ENCODE measurements around the gene EFNA5.

EFNA5 gene

GRCh38 chr5:107634981-107635848 lies 35.5 kb downstream of the EFNA5 start:
- no peak overlapping the region for H3K4me3 Mint-ChIP-seq
- H3K27me3 Mint-ChIP-seq: peaks cover 6% of the 10 kb centered on the region
- H3K4me1 Mint-ChIP-seq (ENCODE audit: low read depth): no peaks in the 10 kb centered on the region
- H3K27ac Mint-ChIP-seq: no peak overlapping the region
- H3K9me3 Mint-ChIP-seq (ENCODE audit: low read depth): no peaks in the 10 kb centered on the region
- H3K36me3 Mint-ChIP-seq: no peaks in the 10 kb centered on the region

DNA sequence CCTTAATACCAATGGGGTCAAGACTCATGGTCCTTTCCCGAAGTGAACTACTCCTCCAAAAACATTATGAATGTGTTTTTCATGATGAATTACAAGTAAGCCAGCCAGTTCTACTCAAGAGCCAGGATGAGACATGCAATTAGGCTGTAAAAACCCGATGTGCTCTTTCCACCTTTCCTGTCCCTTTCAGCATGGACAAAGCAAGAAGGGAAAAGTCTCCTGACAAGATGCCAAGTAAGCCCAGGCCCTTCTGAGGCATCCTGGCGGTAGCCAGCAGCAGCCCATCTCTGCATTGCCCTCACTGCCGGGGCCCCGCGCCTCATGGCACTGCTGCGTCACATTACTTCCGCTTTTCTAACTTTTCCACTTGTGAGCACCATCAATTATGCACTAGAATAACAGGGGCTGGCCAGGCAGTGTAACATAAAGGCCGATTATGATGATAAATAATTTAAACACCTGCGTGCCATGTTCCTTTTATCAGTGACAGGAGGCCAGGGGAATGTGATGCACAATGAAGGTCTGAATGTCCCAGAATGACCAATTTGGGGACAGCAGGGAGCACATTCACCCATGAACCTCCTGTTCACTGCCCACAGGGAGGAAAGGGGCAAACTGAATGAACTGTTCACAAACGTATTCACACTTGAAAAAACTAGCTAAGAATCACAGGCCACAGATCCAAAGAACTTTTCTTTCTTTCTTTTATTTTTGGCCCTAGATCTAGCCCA lies 37.4 kb downstream of the EFNA5 start:
- Mint-ChIP-seq H3K4me1 (ENCODE audit: low read depth) (no peaks in the 10 kb centered on the region), H3K27me3 (peaks cover 6% of the 10 kb centered on the region), H3K36me3 (no peaks in the 10 kb centered on the region), H3K4me3 (no peak overlapping the region), H3K9me3 (ENCODE audit: low read depth) (no peaks in the 10 kb centered on the region), H3K27ac (no peak overlapping the region)

- Mint-ChIP-seq H3K4me3 (no peak overlapping the region), H3K27ac (no peak overlapping the region), H3K36me3 (no peaks in the 10 kb centered on the region), H3K27me3 (peaks cover 3% of the 10 kb centered on the region), H3K4me1 (ENCODE audit: low read depth) (no peaks in the 10 kb centered on the region), H3K9me3 (ENCODE audit: low read depth) (no peaks in the 10 kb centered on the region)
Observed at GRCh38 chr5:107631805-107632362, 38.9 kb downstream of the EFNA5 start.

DNA sequence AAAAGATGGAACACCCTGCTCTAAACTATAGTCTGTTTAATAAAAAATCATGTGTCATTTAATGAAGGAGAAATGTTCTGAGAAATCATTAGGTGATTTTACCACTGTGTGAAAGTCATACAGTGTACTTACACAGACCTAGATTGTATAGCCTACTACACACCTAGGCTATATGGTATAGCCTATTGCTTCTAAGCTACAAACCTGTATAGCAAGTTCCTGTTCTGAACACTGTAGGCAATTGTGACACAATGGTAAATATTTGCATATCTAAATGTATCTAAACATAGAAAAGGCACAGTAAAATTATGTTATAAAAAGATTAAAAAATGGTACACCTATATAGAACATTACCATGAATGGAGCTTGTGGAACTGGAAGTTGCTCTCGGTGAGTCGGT lies 40.6 kb downstream of the EFNA5 start:
- H3K27me3 Mint-ChIP-seq: peaks cover 3% of the 10 kb centered on the region
- no peaks in the 10 kb centered on the region for H3K36me3 Mint-ChIP-seq
- H3K4me1 Mint-ChIP-seq (ENCODE audit: low read depth): no peaks in the 10 kb centered on the region
- H3K4me3 Mint-ChIP-seq: no peak overlapping the region
- H3K9me3 Mint-ChIP-seq (ENCODE audit: low read depth): no peaks in the 10 kb centered on the region
- H3K27ac Mint-ChIP-seq: no peak overlapping the region

DNA sequence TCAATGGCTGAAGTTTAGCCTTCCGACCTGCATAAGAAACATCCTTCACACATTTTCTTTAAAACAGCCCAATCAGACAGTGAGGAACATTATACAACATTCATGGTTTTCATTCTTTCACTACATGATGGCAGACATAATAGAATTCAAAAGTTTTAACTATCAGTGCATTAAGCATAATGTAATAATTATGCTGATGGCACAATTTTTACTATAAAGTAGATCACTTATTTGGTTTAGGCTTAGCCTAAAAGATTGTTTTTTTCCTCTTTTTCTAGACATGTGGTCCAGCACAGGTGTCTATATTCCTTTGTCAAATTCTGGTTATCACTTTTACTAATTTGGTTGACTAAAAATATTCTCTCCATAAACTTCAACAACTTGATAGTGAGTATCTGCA lies 46.5 kb downstream of the EFNA5 start:
- Mint-ChIP-seq H3K27ac (no peak overlapping the region), H3K4me1 (ENCODE audit: low read depth) (no peaks in the 10 kb centered on the region), H3K36me3 (no peaks in the 10 kb centered on the region), H3K27me3 (no peaks in the 10 kb centered on the region), H3K4me3 (no peak overlapping the region), H3K9me3 (ENCODE audit: low read depth) (no peaks in the 10 kb centered on the region)

DNA sequence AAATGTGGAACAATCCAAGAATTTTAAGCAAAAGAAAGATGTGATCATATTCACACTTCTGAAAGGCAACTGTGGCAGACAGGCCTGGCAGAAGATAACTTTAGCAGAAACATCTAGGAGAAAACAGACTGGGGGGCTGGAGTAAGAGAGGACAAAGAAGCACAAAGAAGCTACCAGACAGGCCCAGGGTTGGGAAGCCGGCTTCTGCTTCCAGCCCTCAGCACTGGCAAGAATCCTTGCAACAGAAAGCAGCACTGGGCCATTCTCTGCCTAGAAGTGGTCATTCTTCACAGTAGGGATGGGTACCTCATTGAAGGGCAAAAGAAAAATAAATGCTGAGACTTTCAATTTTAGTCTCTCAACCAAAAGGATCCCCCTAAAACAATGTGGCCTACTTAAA lies 49.6 kb downstream of the EFNA5 start:
- H3K36me3 Mint-ChIP-seq: no peaks in the 10 kb centered on the region
- no peaks in the 10 kb centered on the region for H3K9me3 Mint-ChIP-seq (ENCODE audit: low read depth)
- no peaks in the 10 kb centered on the region for H3K27me3 Mint-ChIP-seq
- H3K27ac Mint-ChIP-seq: no peak overlapping the region
- H3K4me3 Mint-ChIP-seq: no peak overlapping the region
- H3K4me1 Mint-ChIP-seq (ENCODE audit: low read depth): no peaks in the 10 kb centered on the region

- Mint-ChIP-seq H3K4me1 (ENCODE audit: low read depth) (no peaks in the 10 kb centered on the region), H3K27ac (no peak overlapping the region), H3K9me3 (ENCODE audit: low read depth) (no peaks in the 10 kb centered on the region), H3K36me3 (no peaks in the 10 kb centered on the region), H3K4me3 (no peak overlapping the region), H3K27me3 (no peaks in the 10 kb centered on the region)
Observed at GRCh38 chr5:107619781-107620180, 51.0 kb downstream of the EFNA5 start.

- Mint-ChIP-seq H3K27me3 (no peaks in the 10 kb centered on the region), H3K4me1 (ENCODE audit: low read depth) (no peaks in the 10 kb centered on the region), H3K4me3 (no peak overlapping the region)
Observed at GRCh38 chr5:107618242-107618641, 52.5 kb downstream of the EFNA5 start.

GRCh38 chr5:107617052-107617451 lies 53.7 kb downstream of the EFNA5 start:
- H3K27ac Mint-ChIP-seq: no peak overlapping the region
- no peak overlapping the region for H3K4me3 Mint-ChIP-seq
- no peaks in the 10 kb centered on the region for H3K27me3 Mint-ChIP-seq
- no peaks in the 10 kb centered on the region for H3K36me3 Mint-ChIP-seq
- no peaks in the 10 kb centered on the region for H3K4me1 Mint-ChIP-seq (ENCODE audit: low read depth)
- no peaks in the 10 kb centered on the region for H3K9me3 Mint-ChIP-seq (ENCODE audit: low read depth)

More at GRCh38 chr5:107618242-107618641, 52.5 kb downstream of the EFNA5 start:
- no peaks in the 10 kb centered on the region for H3K9me3 Mint-ChIP-seq (ENCODE audit: low read depth)
- no peaks in the 10 kb centered on the region for H3K36me3 Mint-ChIP-seq
- H3K27ac Mint-ChIP-seq: no peak overlapping the region

- Mint-ChIP-seq H3K4me1 (ENCODE audit: low read depth) (no peaks in the 10 kb centered on the region), H3K4me3 (no peak overlapping the region), H3K27me3 (no peaks in the 10 kb centered on the region), H3K27ac (no peak overlapping the region), H3K9me3 (ENCODE audit: low read depth) (no peaks in the 10 kb centered on the region), H3K36me3 (no peaks in the 10 kb centered on the region)
Observed at GRCh38 chr5:107616213-107616612, 54.5 kb downstream of the EFNA5 start.

- no peaks in the 10 kb centered on the region for H3K9me3 Mint-ChIP-seq (ENCODE audit: low read depth)
Observed at GRCh38 chr5:107615299-107615817, 55.4 kb downstream of the EFNA5 start.

GRCh38 chr5:107612541-107612940 lies 58.2 kb downstream of the EFNA5 start:
- Mint-ChIP-seq H3K4me3 (no peak overlapping the region), H3K9me3 (ENCODE audit: low read depth) (no peaks in the 10 kb centered on the region), H3K36me3 (no peaks in the 10 kb centered on the region), H3K4me1 (ENCODE audit: low read depth) (no peaks in the 10 kb centered on the region), H3K27me3 (peaks cover 2% of the 10 kb centered on the region), H3K27ac (no peak overlapping the region)

More at GRCh38 chr5:107615299-107615817, 55.4 kb downstream of the EFNA5 start:
- H3K27ac Mint-ChIP-seq: no peak overlapping the region
- no peaks in the 10 kb centered on the region for H3K36me3 Mint-ChIP-seq
- H3K27me3 Mint-ChIP-seq: peaks cover 2% of the 10 kb centered on the region
- no peaks in the 10 kb centered on the region for H3K4me1 Mint-ChIP-seq (ENCODE audit: low read depth)
- H3K4me3 Mint-ChIP-seq: no peak overlapping the region

DNA sequence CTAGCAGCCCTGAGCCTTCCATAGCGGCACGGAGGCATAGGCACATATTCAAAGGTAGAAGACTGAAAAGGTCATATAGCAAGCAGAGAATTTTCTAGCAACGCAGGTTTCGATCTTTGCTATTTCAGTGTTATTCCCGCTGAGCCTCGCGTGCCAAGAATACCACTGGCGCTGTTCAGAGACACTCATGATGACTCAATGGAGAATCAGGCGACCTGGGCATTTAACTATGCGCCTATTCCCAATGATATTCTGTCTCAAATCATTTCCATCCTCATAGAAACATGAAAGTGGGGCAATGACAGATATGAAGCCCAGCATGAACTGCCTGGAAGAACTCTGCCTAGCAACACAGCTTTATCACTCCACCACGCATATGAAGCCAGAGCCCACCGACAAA lies 59.9 kb downstream of the EFNA5 start:
- Mint-ChIP-seq H3K9me3 (ENCODE audit: low read depth) (no peaks in the 10 kb centered on the region), H3K27ac (no peak overlapping the region), H3K36me3 (no peaks in the 10 kb centered on the region), H3K27me3 (peaks cover 9% of the 10 kb centered on the region), H3K4me3 (no peak overlapping the region), H3K4me1 (ENCODE audit: low read depth) (no peaks in the 10 kb centered on the region)

- no peak overlapping the region for H3K4me3 Mint-ChIP-seq
Observed at GRCh38 chr5:107607671-107608345, 62.9 kb downstream of the EFNA5 start.

DNA sequence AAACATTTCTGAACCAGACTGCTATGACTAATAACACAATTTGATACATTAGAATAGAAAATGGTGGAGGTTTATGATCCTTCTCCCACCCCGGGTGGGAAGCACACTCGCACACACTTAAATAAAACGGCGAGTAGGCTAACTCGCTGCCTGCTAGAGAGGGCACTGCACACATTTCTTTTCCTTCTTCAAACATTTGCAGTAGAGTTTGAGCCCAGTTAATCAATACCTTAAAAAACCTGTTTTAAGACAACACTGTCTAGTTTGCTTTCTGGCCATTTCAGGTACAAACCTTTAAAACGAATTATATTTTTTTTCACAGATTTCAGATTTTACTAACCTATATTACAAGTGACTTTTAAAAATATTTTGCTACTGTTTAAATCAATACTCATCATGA lies 63.5 kb downstream of the EFNA5 start:
- H3K27me3 Mint-ChIP-seq: peaks cover 9% of the 10 kb centered on the region
- H3K4me3 Mint-ChIP-seq: no peak overlapping the region
- no peaks in the 10 kb centered on the region for H3K36me3 Mint-ChIP-seq
- H3K27ac Mint-ChIP-seq: no peak overlapping the region
- no peaks in the 10 kb centered on the region for H3K4me1 Mint-ChIP-seq (ENCODE audit: low read depth)
- no peaks in the 10 kb centered on the region for H3K9me3 Mint-ChIP-seq (ENCODE audit: low read depth)

More at GRCh38 chr5:107607671-107608345, 62.9 kb downstream of the EFNA5 start:
- H3K27me3 Mint-ChIP-seq: peaks cover 9% of the 10 kb centered on the region
- no peaks in the 10 kb centered on the region for H3K4me1 Mint-ChIP-seq (ENCODE audit: low read depth)
- no peaks in the 10 kb centered on the region for H3K36me3 Mint-ChIP-seq
- H3K27ac Mint-ChIP-seq: no peak overlapping the region
- H3K9me3 Mint-ChIP-seq (ENCODE audit: low read depth): no peaks in the 10 kb centered on the region

Measured in activated naive CD8-positive, alpha-beta T cell (primary cell).